GM08714 (cell line): ENCODE measurements around the gene AIRE.
"Not testable (repeated sequence)": the region's sequence is repeated elsewhere in the genome, so short reads cannot be mapped to it uniquely, and the experiment has no call there.

Experiments used
- H3K4me3 ChIP-seq: fragments of 200-500 bp; sonication (Bioruptor generic); 2 replicates; pipeline ENCODE4 v1.5.1; 2014; ENCODE audit warnings: mild to moderate bottlenecking, low read length, inconsistent platforms
- ZNF274 ChIP-seq: IDR thresholded peaks from 2 replicates; pipeline ENCODE4 v1.6.1; 2012; ENCODE audit warnings: mild to moderate bottlenecking, low read depth, low read length

AIRE gene

DNA sequence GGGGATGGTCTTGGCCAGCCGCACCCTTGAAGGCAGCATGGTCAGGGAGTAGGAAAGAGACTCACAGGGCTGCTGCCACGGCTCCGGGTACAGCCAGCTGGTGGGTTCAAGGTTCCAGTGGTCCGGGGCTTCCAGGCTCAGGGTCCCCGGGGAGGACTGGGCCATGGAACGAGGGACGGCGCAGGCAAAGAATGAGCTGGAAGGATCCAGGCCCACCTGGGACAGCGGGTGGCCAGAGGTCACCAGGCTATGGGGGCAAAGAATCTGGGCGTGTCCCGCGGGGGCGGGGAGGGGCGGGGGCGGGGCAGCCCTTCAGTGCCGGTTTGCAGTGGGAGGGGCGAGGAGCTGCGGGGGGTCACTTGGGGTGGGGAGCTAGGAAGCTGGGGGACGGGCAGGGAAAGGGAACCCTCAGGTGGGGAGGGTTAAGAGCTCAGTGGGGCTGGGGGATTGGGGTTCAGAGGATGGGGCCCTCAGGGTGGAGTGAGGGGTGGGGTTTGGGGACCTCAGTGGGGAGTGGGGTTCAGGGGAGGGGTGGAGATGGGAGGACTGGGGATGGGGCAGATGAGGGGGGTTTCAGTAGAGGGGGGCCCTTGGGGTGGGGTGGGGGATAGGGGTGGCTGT lies 23.9 kb upstream of the AIRE start, which contains the start of gene DNMT3L:
Gene DNMT3L, minus strand, starts transcription at position 223 of the 621 bp plus-strand sequence. CDS start 638 bp downstream, outside the sequence.
- TF ChIP-seq ZNF274, result no peak

DNA sequence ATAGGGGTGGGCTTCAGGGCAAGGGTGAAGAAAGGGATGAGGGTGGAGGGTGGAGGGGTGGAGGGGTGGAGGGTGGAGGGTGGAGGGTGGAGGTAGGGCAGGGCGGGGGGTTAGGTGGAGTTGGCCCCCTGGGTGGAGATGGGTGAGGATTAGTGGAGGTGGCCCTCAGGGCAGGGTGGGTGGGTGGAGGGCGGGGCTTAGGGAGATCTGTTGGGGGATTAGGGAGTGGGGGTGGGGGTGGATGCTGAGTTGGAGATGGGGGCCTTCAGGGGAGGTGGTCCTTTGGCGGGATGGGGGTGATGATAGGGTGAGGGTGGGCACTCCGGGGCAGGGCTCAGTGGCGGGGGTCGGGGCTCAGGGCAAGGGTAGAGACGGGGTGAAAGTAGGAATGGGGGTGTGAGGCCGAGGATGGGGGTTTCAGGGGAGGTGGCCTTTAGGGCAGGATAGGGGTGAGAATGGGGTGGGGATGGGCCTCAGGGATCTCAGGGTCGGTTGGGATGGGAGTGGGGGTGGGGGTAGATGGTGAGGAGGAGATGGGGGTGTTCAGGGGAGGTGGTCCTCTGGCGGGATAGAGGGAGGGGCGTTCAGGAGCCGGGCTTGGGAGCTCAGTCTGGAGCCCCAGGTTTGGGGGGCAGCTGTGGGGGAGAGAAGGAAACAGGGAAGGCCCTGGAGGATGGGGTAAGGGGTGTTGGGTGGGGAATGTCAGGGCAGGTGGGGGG lies 23.2 kb upstream of the AIRE start:
- H3K4me3 ChIP-seq, result no peak overlapping the region
- no peak for TF ChIP-seq ZNF274

More for the DNA sequence above, 23.9 kb upstream of the AIRE start, which contains the start of gene DNMT3L:
- no peak within 1 kb of the TSS for H3K4me3 ChIP-seq

DNA sequence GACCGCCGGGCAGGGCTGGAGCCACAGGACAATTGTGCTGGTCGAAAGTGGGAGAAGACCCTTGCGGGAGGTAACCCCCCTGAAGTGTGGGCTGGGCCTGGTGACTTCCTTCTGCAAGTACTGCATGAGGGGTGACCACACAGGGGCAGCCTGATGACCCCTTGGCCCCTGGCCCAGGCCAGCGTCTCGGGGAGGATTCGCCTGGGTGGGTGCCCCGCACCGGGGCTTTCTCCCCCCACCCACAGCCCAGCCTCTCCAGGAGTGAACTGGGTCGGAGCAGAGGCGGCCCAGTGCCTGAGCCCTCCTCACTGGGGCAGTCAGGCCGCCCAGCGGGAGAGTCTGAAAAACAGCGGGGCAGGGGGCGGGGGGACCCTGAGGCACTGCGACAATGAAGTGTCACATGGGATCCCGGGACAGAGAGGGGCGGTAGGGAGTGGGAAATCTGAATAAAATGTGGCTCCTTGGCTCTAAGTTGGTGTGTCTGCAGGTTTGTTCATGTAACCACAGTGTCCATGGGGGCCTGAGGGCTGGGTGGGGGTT lies 22.4 kb upstream of the AIRE start:
- TF ChIP-seq ZNF274, result no peak
- no peak overlapping the region for H3K4me3 ChIP-seq

DNA sequence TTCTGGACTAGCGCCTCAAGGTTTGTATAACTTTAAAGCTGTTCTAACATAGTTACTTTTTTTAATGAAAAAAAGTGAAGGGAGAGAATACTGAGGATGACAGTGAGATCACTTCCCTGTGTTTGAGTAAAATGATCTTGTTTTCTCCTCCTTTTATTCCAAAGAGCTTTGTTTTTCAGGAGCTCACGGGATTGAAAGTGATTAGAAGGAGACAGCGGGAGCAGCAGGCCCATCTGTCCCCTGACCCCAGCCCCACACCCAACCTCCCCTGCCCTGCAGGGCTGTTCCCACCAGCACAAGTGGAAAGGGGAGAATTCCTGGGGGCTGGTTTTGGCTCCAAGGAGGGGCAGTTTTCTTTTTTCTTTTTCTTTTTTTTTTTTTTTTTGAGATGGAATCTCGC lies 21.9 kb upstream of the AIRE start:
- no peak for TF ChIP-seq ZNF274
- no peak overlapping the region for H3K4me3 ChIP-seq

DNA sequence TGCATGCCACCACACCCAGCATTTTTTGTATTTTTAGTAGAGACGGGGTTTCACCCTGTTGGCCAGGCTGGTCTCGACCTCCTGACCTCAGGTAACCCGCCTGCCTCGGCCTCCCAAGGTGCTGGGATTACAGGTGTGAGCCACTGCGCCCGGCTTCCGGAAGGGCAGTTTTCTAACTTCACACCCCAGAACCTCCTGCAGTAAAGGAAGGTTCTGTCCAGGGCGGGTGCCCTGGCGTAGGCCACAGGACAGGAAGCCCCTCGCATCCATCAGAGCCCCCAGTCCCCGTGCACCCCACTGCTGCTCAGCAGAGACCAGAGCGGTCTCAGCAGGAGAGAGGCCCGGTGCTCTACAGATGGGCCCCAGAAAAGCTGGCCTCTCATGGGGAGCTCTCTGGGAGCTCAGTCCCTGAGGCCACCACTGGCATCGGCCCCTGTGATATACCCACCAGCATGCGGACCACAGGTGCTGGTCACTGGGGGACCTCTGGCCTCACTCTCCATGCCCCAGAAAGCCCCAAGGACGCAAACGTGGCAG lies 19.9 kb upstream of the AIRE start:
- no peak overlapping the region for H3K4me3 ChIP-seq
- no peak for TF ChIP-seq ZNF274

DNA sequence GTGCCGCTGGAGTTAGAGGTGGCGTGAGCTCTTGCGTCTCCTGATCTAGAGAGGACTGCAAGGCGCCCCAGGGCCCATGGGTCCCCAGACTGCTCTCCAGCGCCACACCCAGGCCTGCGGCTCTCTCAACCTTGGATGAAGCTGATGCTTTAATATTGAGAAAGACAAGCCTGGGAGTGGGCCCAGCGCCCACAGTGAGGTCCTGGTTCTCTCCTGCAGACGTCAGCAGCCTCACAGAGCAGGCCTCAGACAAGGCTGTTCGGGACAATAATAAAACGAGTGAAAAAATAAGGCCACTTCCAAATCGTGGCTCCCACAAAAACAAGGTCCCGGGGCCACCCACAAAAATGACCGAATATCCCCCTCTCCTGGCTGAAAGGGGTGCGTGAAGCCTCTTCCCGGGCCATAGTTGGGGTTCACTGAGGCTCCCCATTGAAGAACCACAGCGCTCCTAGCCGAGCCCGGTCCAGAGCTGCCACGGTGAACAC lies 18.0 kb upstream of the AIRE start:
- H3K4me3 ChIP-seq, result no peak overlapping the region
- TF ChIP-seq ZNF274, result no peak

DNA sequence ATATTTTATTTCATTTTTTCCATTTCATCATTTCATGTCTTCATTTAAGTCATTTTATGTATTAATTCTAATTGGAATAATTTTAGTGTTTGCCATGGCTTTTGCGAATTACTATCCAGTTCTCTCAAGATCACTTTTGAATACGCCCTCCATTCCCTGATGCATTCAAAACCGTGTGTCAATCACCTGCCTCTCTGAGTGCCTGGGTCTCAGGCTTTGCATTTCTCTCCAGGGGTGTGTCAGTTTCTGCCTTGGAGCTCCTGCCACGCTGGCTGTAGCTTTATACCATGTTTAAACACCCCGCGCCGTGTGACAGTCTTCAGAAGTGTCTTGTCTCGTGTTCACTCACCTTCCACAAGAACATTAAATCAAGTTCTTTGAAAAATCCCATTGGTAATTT lies 16.6 kb upstream of the AIRE start:
- no peak overlapping the region for H3K4me3 ChIP-seq
- TF ChIP-seq ZNF274, result no peak

DNA sequence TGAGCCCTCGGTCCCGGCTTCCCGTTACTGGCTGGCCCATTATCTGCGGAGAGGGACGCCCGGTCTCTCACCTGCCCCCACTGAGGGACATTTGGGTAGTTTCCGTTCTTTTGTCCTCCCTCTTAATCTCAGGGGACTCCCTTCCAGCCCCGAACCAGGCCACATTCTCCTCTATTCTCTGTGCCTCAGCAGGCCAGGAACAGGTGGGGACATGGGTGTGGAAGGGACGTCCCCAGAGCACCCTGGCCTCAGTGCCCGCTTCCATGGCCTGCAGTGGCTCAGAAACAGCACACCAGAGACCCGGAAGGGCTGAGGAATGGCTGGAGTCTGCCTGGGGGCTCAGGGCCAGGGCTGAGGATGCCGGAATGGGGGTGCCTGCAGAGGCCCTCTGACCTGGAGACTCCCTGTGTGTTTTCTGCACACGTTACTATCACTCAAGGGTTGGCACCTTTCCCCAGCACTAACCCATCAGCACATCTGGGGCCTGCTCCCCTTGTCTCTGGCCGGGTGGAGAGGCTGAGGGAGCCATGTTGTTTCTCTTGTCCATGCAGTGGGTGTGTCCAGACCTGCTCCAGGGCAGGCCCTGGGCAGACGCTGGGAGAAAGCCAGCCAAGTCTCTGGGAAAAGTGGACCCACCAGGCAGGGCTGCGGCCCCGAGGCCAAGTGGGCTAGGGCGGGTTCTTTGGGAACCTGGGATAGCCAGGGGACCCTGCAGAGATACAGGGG lies 14.0 kb upstream of the AIRE start:
- TF ChIP-seq ZNF274, result no peak
- H3K4me3 ChIP-seq, result no peak overlapping the region

DNA sequence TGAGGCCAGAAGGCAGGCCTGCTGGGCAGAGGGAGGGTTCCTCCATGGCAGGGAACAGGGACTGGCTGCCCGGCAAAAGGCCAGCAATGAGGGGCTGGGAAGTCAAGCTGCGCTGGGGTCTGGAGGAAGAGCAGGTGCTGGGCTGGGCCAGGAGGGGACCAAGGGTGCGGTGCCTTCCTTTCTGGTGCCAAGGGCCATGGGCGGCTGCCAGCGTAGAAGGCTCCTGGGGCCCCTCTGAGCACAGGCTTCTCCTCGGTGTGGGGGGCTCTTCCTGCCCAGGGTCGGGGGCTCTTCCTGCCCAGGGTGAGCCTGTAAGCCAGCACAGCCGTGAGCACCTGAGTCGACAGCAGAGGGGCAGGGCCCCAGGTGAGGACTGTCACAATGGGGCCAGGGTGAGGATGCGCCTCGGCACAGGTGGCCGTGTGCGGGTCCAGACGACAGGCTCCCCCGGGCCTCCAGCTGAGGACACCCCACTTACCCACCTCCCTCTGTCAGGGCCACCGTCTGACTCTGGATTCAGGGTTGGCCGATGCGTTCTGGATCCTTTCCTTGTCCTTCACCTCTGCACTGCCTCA lies 13.3 kb upstream of the AIRE start:
- no peak for TF ChIP-seq ZNF274
- no peak overlapping the region for H3K4me3 ChIP-seq

DNA sequence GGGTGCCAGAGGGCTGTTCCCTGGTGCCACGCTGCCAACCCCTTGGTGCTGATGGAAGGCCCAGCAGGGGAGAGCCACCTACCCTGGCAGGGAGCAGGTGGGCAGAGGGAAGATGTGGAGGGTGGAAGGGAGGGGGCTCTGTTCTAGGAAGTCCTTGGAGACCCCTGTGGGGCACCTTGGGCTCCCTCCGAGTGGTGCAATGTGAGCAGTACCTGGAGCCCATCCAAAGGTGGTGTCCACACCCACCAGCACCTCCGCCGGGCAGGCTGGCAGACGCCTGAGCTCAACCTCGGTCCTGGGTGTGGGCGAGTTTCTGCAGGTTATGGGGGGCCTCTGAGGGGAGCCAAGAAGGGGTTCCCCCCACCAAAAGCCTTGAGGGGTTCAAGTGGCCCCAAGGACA lies 12.6 kb upstream of the AIRE start:
- H3K4me3 ChIP-seq, result no peak overlapping the region
- TF ChIP-seq ZNF274, result no peak

DNA sequence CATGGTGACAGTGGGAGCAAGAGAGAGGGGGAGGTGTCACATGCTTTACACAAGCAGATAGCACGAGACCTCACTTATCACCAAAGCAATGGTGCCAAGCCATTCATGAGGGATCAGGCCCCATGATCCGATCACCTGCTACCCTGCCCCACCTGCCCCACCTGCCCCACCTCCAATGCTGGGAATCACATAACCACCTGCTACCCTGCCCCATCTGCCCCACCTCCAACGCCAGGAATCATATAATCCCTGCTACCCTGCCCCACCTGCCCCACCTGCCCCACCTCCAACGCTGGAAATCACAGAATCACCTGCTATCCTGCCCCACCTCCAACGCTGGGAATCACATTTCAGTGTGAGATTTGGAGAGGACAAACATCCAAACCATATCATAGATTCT lies 10.6 kb upstream of the AIRE start:
- no peak overlapping the region for H3K4me3 ChIP-seq
- TF ChIP-seq ZNF274, result no peak

DNA sequence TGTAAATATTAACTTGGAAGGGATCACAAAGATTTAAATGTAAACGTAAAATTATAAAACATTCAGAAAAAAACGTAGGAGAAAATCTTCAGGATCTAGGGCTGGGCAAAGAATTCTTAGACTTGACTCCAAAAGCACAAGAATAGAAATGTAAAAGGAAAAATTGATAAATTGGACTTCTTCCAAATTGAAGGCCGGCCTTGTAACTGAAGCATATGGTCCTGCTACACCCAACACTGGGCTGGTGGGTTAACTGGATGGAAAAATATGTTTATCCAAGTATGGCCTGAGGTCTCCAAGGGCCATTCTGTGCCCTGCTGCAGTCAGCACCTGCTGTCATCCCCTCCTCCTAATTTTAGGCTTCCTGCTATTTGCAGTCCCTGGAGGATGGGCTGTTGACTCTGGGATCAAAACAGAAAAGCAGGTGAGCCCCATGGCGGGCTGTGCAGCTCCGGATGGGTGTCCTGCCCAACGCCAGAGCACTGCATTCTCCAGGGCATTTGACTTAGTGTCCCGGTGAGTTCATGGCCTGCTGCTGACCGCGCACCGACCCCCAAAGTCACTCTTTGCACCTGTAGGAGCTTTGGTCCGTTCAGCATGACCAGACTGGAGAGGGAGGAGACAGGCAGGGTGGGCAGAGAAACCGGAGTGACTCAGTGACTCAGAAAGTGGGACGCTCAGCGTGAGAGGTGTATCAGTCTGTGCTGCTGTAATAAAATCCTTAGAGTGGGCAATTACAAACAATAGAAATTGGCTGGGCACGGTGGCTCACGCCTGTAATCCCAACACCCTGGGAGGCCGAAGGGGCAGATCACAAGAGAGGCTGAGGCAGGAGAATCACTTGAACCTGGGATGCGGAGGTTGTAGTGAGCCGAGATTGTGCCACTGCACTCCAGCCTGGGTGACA lies 6.1 kb upstream of the AIRE start:
- H3K4me3 ChIP-seq, result no peak overlapping the region
- no peak for TF ChIP-seq ZNF274

DNA sequence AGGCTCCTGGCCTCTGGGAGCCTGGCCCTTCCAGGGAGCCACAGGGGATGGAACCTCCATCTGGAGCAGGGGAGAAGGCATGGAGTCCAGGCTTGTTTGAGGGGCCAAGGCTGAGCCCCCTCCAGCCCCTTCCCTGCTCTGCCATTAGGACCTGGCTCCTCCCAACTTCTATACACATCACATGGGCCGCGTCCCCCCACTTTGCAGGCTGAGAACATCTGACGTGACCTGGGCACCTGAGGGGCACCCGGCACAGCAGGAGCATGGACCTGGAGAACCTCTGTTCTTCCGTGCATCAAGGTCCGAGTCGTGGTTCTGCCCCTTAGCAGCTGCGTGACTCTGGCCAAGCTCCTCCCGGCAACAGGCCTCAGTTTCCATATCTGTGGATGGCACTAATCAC lies 3.9 kb upstream of the AIRE start:
- TF ChIP-seq ZNF274, result no peak
- no peak overlapping the region for H3K4me3 ChIP-seq

DNA sequence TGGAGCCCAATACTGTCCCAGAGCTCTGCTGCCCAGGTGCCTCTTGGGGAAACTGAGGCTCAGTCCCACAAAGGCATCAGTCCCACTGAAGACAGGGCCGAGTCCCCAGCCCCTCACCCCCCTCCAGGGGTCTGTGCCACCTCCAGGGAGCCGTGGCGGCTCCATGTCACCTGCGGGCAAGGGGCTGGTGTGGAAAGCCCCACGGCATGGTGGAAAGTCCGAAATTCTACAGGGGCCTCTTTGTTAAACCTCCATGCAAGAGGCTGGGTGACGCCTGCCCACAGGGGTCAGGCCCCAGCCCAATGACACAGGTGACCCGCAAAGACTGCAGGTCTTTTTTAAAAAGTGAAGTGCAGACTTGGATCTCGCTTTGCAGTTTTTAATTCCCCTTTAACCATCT lies 3.3 kb upstream of the AIRE start:
- TF ChIP-seq ZNF274, result no peak
- H3K4me3 ChIP-seq, result no peak overlapping the region

DNA sequence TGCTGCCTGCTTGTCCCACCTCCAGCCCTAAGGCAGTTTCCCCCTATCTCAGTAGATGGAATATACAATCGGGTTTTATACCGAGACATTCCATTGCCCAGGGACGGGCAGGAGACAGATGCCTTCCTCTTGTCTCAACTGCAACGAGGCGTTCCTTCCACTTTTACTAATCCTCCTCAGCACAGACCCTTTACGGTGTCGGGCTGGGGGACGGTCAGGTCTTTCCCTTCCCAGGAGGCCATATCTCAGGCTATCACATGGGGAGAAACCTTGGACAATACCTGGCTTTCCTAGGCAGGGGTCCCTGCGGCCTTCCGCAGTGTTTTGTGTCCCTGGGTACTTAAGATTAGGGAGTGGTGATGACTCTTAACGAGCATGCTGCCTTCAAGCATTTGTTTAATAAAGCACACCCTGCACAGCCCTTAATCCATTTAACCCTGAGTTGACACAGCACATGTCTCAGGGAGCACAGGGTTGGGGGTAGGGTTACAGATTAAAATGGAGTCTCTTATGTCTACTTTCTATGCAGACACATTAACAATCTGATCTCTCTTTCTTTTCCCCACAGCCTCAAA lies 2.4 kb upstream of the AIRE start:
- not testable (repeated sequence) for H3K4me3 ChIP-seq
